SKM-1 treated with dmso at 0.1 percent for 144 hours (cell line): ENCODE measurements around the gene PGBD5.
"Not testable (repeated sequence)": the region's sequence is repeated elsewhere in the genome, so short reads cannot be mapped to it uniquely, and the experiment has no call there.

Experiments used
- DNase-seq: peaks from one replicate; lab custom pipeline; 2025; ENCODE audit not compliant: unreplicated experiment; lab: John Stamatoyannopoulos, UW

The PGBD5 gene

DNA sequence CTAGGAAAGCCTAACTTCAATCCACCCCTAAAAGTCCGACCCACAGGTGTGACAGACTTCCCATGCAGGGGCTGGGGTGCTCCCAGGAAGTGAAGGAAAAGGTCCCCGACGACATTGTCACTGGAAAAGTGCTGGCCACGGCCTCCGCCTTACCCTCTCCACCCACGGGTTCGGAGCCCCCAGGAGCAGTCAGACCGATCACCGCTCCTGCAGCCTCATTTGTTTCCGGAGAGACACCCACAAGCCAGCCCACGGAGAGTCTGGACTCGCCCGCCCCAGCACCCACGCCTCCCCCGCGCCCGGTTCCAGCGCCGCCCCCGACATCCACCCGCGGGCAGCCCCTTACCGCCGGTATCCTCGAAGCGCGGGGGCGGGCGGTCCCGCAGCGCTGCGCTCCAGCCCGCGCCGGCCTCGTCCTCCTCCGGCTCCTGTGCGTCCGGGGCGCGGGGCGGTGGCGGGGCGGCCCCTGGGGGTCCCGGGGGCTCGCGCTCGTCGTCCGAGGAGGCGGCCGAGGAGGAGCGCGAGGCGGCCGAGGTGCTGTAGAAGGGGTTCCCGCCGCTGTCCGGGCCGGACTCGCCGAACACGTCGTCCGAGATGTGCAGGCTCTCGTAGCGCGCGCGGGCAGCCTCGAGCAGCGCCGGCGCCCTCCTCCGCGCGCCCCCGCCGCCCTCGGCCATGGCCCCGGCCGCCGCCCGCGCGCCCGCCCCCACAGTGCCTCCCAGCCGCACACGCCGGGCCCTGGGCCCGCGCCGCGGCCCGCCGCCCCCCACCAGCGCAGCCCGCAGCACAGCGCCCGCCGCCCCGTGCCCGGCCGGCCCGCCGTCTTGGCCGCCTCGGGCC, 660 bp downstream of the PGBD5 start:
- no peak for DNase-seq

DNA sequence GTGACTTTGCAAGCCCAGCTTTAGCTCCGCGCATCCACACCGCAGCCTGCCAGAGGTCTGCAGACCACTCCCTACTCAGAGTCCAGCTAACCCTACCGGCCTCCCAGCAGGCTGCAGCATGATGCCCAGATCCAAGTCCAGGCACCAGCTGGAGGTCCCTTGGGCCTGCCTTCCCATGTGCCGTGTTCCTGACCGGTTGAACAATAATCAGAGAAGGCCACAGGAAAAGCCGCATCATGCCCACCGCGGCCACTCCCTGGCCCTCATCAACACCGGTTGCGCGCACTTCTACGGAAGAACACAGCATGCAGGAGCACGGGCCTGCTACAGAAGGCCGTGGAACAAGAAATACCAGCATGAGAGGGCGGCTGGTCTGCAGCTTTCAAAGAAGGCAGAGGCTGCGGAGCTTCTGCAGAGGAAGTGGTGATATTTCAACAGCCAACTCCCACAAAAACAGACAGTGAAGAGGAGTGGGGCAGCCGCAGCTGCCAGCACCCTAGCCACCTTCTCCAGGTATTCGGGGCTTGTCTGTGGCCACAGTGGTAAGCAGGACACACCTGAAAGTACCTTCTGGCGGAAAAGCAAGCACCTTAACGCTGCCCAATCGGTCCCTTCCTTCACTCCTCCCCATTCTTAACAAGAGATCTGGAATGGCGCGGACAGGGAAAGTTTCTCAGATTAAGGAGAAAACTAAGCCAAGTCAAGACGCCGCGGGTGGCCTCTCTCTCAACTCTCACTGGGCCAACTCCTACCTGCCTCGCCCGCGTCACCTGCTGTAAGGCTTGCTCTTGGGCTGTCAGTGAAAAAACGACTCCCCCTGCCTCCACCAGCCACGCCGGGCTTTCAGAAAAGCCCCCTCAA, 1.5 kb downstream of the PGBD5 start:
- peak; percentile 76 for DNase-seq

DNA sequence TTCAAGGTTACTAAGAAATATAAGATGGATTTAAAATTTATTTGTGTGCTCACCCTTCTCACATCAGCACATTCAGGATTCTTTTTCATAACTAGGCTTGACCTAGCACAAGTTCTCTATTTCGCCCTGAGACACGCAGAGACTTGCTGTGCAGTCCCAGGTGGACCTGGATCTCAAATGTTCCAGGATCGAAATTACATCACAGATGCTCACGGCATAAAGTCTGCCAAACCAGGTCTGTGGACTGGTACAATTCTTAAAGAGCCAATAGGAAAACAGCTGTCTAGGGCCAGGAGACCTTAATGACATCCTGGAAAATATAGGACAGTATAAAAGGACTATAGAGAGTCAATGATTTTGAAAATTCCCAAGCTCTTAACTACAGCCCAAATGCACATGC, 2.2 kb downstream of the PGBD5 start:
- DNase-seq: no peak

DNA sequence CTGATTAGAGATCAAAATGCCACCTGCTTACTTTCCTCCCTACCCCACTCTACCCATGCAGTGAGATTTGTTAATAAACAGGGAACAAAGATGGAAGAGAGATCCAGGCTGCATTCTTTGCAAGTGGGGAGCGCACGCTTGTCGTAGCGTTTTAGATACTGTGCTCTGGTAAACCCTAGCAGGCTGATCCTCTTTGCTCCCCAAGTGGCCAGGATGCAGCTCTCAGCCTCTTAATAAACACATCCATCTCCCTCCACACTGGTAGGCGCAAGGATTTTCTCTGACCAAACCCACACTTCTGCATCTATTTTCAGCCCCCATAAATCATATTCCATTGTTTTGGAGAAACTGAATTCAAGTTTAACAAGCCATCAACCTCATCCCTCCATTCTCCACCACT, 2.9 kb downstream of the PGBD5 start:
- DNase-seq: no peak

DNA sequence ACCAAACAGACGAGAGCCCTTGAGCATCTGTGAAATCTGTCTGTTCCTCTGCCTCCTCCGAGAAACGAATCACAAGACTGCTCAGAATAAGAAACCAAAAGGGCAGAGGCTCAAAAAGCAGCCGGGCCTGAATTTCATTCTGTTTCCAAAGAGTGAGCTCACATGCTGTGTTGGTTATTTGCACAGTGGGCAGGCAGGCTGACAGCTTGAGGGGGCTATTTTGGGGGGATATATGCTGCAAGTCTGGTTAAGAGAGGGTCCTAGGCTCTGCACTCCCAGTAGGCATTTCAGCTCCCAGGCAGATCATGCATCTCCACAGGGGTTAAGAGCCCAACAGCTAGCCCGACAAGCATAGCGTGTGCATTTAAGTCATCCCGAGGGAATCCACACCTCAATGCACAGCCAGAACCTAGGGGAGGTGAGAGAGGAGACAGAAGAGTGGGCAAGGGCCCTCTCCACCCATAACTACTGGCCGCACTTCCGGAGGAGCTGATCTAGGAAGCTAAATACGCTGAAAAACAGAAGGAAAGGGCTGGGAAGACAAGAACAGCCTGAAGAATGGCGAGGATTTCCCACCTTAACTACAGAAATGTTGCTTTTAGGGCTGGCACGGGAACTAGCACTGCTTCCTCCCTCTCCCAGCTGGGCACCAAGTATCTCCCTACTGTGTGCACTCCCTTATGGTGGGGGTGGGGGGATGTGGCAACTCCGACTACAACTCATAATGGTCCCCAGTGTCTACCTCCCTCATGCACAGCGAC, 3.7 kb downstream of the PGBD5 start:
- no peak for DNase-seq

DNA sequence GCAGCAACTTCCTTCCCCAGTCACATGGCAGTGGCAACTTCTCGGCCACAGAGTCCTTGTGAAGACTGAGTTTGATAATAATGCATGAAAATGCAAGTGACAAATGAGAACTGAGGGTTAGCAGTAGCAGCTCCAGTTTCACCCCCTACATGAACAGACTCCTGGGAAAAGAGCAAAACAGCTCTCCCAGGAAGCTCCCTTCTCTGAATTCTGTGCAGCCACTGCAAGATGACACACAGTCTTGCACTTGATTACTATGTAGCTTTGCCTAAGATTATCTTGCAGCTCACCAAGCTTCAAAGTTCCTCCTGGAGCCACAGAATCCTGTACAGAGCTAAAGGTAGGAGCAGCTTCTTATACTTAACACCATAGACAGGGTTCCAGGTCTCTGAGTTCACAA, 4.7 kb downstream of the PGBD5 start:
- DNase-seq: peak; percentile 13

DNA sequence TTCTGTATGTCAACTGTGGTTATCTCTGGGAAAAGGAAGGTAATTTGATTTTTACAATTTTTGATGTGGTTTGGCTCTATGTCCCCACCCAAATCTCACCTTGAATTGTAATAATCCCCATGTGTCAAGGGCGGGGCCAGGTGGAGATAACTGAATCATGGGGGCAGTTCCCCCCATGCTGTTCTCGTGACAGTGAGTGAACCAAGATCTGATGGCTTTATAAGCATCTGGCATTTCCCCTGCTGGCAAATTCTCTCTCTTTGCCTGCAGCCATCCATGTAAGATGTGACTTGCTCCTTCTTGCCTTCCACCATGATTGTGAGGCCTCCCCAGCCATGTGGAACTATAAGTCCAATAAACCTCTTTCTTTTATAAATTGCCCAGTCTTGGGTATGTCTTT, 5.8 kb downstream of the PGBD5 start:
- not testable (repeated sequence) for DNase-seq

DNA sequence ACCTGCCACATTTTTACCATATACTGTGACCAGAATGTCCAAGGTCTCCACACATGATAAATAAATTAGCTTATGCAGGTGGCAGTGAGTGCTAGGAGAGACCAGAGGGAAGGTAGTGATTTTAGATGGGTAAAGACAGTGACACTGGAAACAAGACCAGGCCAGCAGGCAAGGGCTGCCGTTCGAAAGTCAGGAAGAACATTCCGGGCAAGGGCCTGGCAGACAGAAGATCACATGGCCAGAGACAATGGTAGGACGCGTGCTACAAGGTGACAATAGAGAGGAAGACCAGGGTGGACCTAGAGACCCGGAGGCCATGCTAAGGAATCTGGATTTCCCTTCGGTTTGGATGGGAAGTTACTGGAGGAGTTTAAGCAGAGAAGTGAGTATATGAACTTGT, 9.7 kb downstream of the PGBD5 start:
- no peak for DNase-seq

DNA sequence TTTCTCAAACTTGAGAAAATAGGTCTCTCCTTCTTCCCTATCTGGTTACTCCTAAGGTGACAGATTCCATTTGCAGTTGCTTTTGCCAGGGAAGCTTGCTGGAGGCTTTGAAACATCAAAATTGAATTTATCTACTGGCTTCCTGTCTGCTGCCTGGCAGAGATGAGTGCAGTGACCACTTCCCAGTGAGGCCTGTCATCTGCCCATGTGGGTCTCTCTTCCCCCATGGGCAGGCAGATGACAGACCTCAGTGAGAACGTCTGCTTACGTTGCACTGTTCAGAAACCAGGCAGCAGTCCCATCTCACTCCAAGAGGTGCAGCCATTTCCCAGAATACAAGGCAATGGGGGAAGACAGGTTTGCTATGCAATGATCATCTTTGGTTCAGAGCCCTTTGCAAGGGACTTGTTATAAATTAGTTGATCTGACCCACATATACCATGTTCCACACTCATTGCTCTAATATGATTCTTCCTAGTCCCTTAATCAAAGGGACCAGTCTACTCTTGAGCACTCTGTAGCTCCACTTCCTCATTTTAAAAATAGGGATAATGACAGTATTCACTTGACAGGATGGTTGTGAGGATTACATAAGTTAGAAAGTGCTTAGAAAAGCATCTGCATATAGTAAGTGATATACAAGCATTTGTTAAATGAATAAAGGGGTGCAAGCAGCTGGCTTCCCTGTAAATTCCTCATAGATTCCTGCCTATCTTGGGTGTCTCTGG, 10.6 kb downstream of the PGBD5 start:
- DNase-seq: peak; percentile 82

DNA sequence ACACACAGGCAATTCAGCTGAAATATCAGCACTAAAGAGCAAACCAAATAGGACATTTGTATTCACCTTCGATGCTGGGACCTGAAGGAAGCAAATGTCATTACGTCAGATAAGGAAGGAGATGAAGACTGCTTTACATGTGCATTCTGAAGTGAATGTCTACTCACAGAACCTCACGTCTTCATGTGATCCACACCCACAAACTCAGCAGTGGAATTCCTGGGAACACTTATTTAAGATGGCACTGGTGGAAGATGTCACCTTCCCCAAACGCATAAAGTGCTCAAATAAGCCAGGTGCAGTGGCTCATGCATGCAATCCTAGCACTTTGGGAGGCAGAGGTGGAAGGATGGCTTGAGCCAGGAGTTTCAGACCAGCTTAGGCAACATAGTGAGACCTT, 11.4 kb downstream of the PGBD5 start:
- no peak for DNase-seq

DNA sequence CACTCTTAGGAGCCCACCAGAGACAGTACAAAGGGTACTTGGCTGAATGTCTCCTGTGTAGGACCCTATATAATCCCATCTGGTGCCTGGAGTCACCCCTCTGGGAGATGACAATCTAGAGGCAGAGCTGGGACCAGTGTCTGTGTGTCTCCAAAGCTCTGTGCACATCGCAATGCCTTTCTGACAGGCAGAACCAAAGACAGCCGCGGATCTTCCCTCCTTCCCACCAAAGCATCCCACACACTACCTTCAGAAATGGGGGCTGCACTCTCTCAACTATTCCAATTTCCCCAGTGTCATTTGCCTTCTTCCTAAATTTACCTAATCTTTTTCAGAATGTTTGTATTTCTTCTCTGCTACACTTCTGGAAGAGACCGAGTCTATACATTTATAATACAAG, 12.0 kb downstream of the PGBD5 start:
- DNase-seq: no peak

DNA sequence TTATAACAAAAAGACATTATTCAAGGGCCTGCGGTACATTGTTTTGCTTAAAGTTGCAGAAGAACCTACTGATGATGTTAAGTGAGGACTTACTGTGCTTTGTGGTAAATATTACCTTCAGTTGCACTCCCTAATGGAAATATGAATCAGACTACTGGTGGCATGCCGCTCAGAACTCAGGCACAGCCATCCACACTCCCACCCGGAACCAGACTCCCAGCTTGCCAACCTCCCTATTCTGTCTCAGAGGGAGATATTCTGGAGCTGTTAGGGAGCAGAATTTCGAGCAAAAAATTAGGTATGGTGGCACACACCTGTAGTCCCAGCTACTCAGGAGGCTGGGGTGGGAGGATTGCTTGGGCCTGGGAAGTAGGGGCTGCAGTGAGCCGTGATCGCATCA, 13.1 kb downstream of the PGBD5 start:
- DNase-seq: no peak

DNA sequence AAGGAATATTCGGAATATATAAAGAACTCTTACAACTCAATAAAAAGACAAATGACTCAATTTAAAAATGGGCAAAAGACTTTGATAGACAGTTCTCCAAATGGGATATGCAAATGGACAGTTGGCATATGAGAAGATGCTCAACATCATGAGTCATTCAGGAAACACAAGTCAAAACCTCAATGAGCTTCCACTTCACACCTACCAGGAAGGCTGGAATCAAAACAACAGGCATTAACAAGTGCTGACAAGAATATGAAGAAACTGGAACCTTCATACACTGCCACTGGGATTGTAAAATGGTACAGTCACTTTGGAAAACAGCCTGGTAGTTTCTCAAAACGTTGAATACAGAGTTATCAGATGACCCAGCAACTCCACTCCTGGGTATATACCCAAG, 17.2 kb downstream of the PGBD5 start:
- no peak for DNase-seq

DNA sequence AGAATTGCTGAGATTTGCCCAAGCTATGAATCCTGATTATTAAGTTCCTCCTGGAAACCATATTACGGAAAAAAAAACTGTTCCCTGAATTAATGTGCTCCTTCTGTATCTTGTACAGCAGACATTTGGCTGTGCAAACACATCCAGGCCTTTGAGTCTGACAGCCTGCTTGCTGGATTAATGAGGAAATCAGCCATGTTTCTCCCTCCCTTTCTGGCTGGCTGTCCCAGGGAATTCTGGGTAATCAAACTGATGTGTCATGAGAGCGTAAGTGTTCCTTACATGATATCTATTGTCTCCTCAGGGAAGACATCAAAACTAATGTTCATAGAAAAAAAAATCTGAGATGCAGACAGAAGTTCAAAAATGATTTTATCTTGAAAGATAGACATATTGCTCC, 18.8 kb downstream of the PGBD5 start:
- no peak for DNase-seq

DNA sequence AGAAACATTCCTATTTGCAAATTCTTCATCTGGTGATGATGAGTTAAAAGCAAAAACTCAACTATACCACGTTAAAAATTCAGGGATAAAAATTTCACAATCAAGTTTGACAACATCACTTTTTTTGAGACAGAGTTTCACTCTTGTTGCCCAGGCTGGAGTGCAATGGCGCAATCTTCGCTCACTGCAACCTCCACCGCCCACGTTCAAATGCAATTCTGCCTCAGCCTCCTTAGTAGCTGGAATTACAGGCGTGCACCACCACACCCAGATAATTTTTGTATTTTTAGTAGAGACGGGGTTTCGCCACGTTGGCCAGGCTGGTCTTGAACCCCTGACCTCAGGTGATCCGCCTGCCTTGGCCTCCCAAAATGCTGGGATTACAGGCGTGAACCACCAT, 19.4 kb downstream of the PGBD5 start:
- DNase-seq: peak; percentile 45

DNA sequence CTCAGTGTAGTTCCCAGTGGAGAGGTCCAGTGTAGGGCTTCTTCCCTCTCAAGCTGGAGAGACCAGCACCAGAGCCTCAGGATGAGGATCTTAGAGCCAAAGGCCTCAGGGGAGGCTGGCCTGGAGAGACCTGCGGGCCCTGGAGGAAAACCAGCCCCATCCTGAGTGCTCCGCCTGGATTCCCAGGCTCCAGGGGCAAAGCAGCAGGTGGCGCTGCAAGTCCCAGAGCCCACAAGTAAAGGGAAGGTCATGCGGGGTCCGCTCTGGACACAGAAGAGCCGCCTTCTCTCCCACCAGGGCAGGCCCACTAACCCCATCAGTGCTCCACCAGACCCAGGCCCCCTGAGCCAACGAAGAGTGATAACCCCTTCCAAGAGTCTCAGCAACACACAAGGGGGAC, 22.7 kb downstream of the PGBD5 start:
- DNase-seq: no peak

DNA sequence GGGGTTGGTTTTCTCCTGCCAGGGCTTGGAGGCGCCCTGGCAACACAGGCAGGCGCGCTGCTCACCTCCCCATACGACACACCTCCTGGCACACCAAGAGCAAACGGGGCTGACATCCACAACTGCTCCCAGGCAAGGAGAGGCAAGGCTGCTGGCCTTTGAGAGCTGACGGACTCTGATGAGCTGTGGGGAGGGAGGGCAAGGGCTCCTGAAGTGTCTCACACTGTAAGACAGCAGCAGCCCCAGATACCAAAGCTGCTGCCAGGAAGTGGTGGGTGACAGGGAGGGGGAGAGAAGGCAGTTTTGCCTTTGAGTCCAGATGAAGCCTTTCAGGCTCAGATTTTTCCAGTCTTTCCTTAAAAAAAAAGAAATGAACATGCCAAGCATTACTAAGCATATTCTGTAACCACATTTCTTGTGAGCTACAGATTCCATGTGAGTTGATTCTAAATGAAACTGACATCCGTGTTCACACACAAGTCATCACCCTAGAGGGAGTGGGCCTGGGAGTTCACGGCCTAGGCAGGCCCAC, 24.3 kb downstream of the PGBD5 start:
- no peak for DNase-seq

DNA sequence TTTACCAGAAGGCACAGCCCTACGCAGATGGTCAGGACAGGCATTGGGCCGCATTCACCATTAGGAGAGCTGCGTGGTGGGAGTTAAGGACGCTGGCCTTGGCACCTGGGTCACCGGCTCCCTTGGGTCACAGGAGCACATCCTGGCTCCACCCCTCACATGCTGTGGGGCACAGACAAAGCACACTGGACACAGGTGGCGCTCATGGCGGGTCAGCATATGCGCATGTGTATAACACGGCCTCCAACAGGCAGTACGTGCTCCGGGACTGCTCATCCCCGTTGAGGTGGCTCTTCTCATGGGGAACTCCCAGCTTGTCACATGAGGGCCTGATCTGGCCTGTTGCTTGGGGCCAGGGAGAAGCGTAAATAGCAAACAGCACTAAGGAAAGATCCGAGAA, 25.0 kb downstream of the PGBD5 start:
- no peak for DNase-seq

DNA sequence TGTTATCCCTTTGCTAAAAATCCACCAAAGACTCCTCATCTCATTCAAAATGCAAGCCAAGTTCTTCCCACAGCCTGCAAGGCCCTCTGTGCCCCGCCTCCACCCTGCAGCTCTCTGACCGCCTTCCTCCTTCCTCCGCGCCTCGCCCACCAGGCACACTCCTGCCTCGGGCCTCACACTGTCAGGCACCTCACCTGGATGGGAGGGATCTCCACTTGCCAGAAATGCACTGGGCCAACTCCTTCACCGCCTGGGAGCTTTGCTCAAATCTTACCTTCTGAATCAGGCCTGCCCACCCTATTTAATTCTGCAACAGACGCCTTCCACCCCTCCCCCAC, 26.2 kb downstream of the PGBD5 start:
- DNase-seq: no peak

DNA sequence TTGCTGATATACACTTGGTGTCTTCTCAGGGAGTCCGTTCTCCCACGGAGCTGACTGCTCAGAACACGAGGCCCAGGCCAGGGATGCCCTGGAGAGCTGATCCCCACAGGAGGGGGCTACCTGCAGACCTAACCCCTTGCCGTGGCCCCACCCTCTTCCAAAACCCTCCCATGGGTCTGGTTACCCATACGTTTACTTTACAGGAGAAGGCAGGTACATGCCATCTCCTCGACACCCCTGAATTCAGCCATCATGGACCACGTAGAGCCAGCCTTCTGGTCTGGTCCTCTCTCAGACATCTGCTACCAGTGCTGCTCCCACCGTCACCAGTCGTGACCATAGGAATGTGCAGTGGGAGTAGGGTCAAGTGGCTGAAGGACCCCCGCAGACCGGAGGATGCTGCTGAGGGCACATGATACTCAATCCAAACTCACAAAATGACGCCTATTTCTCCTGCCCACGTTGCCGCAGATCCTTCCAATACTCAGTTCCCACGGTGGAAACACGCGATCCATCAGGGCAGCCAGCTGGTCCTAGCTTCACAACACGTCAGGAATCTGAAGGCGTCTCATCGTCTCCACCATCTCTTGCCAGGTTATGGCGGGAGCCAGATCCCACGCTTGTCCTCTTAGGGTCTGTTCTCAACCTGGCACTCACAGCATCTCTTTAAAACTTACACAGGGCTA, 26.7 kb downstream of the PGBD5 start:
- no peak for DNase-seq
